ENCODE data around the gene TBC1D21.

Gene TBC1D21

GRCh38 chr15:73851689-73852088 lies 21.7 kb upstream of the TBC1D21 start:
- TF ChIP-seq, protein P1, sequence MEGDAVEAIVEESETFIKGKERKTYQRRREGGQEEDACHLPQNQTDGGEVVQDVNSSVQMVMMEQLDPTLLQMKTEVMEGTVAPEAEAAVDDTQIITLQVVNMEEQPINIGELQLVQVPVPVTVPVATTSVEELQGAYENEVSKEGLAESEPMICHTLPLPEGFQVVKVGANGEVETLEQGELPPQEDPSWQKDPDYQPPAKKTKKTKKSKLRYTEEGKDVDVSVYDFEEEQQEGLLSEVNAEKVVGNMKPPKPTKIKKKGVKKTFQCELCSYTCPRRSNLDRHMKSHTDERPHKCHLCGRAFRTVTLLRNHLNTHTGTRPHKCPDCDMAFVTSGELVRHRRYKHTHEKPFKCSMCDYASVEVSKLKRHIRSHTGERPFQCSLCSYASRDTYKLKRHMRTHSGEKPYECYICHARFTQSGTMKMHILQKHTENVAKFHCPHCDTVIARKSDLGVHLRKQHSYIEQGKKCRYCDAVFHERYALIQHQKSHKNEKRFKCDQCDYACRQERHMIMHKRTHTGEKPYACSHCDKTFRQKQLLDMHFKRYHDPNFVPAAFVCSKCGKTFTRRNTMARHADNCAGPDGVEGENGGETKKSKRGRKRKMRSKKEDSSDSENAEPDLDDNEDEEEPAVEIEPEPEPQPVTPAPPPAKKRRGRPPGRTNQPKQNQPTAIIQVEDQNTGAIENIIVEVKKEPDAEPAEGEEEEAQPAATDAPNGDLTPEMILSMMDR (conservative IDR thresholded peaks at IDR 0.05; ENCODE audit: low read length): no peak
- TF ChIP-seq EZH2phosphoT487 (IDR thresholded peaks at IDR 0.05; ENCODE audit: borderline replicate concordance): no peak
- H3K9me3 ChIP-seq (ENCODE audit: insufficient read depth, low read depth, low read length): no peaks in the 10 kb centered on the region
- no peak overlapping the region for H3K9ac ChIP-seq (ENCODE audit: low read depth, low read length, poor library complexity, severe bottlenecking)
- no peaks in the 10 kb centered on the region for H3K4me1 ChIP-seq (ENCODE audit: insufficient read depth, low read length, poor library complexity, severe bottlenecking)
- H3K27me3 ChIP-seq (ENCODE audit: insufficient read depth, low read length, poor library complexity, severe bottlenecking): no peaks in the 10 kb centered on the region
- H2AFZ ChIP-seq (ENCODE audit: low read length): no peak overlapping the region
- no peaks in the 10 kb centered on the region for H3K36me3 ChIP-seq (ENCODE audit: insufficient read depth, low read length)
- H3K4me3 ChIP-seq (ENCODE audit: low read length, poor library complexity, severe bottlenecking): no peak overlapping the region
- H3K4me2 ChIP-seq (ENCODE audit: low read depth, low read length, poor library complexity, severe bottlenecking): no peak overlapping the region
- no peaks in the 10 kb centered on the region for H4K20me1 ChIP-seq (ENCODE audit: insufficient read depth, low read length, poor library complexity, severe bottlenecking)
- H3K9me2 ChIP-seq (replicated peaks; ENCODE audit: low read depth, low read length): no peaks in the 10 kb centered on the region
- H3F3A ChIP-seq (ENCODE audit: low read depth): no peaks in the 10 kb centered on the region
- no peaks in the 10 kb centered on the region for H3K79me2 ChIP-seq (ENCODE audit: insufficient read depth, low read length)

GRCh38 chr15:73852507-73852906 lies 20.9 kb upstream of the TBC1D21 start:
- no peak overlapping the region for H3K4me2 ChIP-seq (ENCODE audit: low read depth, low read length, poor library complexity, severe bottlenecking)
- H4K20me1 ChIP-seq (ENCODE audit: insufficient read depth, low read length, poor library complexity, severe bottlenecking): no peaks in the 10 kb centered on the region
- TF ChIP-seq, protein P1 (conservative IDR thresholded peaks at IDR 0.05; ENCODE audit: low read length): no peak
- TF ChIP-seq EZH2phosphoT487 (IDR thresholded peaks at IDR 0.05; ENCODE audit: borderline replicate concordance): no peak
- H3K4me3 ChIP-seq (ENCODE audit: low read length, poor library complexity, severe bottlenecking): no peak overlapping the region
- H3F3A ChIP-seq (ENCODE audit: low read depth): no peaks in the 10 kb centered on the region
- H3K4me1 ChIP-seq (ENCODE audit: insufficient read depth, low read length, poor library complexity, severe bottlenecking): no peaks in the 10 kb centered on the region
- no peaks in the 10 kb centered on the region for H3K79me2 ChIP-seq (ENCODE audit: insufficient read depth, low read length)
- H3K9me3 ChIP-seq (ENCODE audit: insufficient read depth, low read depth, low read length): no peaks in the 10 kb centered on the region
- no peaks in the 10 kb centered on the region for H3K36me3 ChIP-seq (ENCODE audit: insufficient read depth, low read length)
- no peaks in the 10 kb centered on the region for H3K9me2 ChIP-seq (replicated peaks; ENCODE audit: low read depth, low read length)
- no peak overlapping the region for H2AFZ ChIP-seq (ENCODE audit: low read length)
- no peaks in the 10 kb centered on the region for H3K27me3 ChIP-seq (ENCODE audit: insufficient read depth, low read length, poor library complexity, severe bottlenecking)
- no peak overlapping the region for H3K9ac ChIP-seq (ENCODE audit: low read depth, low read length, poor library complexity, severe bottlenecking)

DNA sequence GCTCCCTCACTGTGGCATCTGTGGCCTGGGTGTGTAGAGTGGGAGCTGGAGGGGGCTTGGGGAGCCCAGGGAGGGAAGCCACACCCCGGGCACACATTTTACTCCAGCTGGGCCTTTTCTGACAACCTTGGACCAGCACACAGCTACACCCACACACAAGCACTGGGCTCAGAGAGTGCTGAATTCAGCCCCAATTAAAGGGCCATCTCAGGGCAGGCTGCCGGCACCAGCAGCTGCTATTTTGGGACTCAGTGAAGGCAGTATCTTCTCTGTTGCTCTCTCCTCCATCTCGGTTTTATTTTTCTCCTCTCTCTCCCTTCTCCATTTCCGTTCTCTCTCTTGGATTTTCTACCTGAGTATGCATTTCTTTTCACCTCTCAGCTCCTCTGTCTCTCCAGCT lies 19.1 kb upstream of the TBC1D21 start:
- no peaks in the 10 kb centered on the region for H4K20me1 ChIP-seq (ENCODE audit: insufficient read depth, low read length, poor library complexity, severe bottlenecking)
- no peaks in the 10 kb centered on the region for H3K4me1 ChIP-seq (ENCODE audit: insufficient read depth, low read length, poor library complexity, severe bottlenecking)
- no peak overlapping the region for H2AFZ ChIP-seq (ENCODE audit: low read length)
- no peak overlapping the region for H3K9ac ChIP-seq (ENCODE audit: low read depth, low read length, poor library complexity, severe bottlenecking)
- H3K79me2 ChIP-seq (ENCODE audit: insufficient read depth, low read length): no peaks in the 10 kb centered on the region
- TF ChIP-seq, protein P1 (conservative IDR thresholded peaks at IDR 0.05; ENCODE audit: low read length): no peak
- no peak for TF ChIP-seq EZH2phosphoT487 (IDR thresholded peaks at IDR 0.05; ENCODE audit: borderline replicate concordance)
- no peak overlapping the region for H3K4me3 ChIP-seq (ENCODE audit: low read length, poor library complexity, severe bottlenecking)
- H3K9me3 ChIP-seq (ENCODE audit: insufficient read depth, low read depth, low read length): no peaks in the 10 kb centered on the region
- no peaks in the 10 kb centered on the region for H3K27me3 ChIP-seq (ENCODE audit: insufficient read depth, low read length, poor library complexity, severe bottlenecking)
- no peaks in the 10 kb centered on the region for H3K36me3 ChIP-seq (ENCODE audit: insufficient read depth, low read length)
- H3K4me2 ChIP-seq (ENCODE audit: low read depth, low read length, poor library complexity, severe bottlenecking): no peak overlapping the region
- no peaks in the 10 kb centered on the region for H3K9me2 ChIP-seq (replicated peaks; ENCODE audit: low read depth, low read length)
- no peaks in the 10 kb centered on the region for H3F3A ChIP-seq (ENCODE audit: low read depth)
